Hematopoietic multipotent progenitor cell (in vitro differentiated cells): ENCODE measurements around the gene FXYD7. TPM values are rescaled to one million over a fixed set of nuclear protein-coding genes. Genes with fewer than 3 reads are reported as not detected.
"Not testable (repeated sequence)": the region's sequence is repeated elsewhere in the genome, so short reads cannot be mapped to it uniquely, and the experiment has no call there.

Source experiments
- DNase-seq, 3 donors: peaks; one replicate each; pipeline ENCODE4 v3.0.0-alpha.2; 2011 to 2015; ENCODE audit warnings: low read depth in 2 of 3, low spot score in 2 of 3
- total RNA-seq: library from RNA; depleted of rRNA; stranded (reverse); fragments of >200 nt; gene quantifications from one replicate; pipeline ENCODE4 v1.2.3, GENCODE V29; 2012

FXYD7 gene, protein sequence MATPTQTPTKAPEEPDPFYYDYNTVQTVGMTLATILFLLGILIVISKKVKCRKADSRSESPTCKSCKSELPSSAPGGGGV
- not detected for total RNA-seq

DNA sequence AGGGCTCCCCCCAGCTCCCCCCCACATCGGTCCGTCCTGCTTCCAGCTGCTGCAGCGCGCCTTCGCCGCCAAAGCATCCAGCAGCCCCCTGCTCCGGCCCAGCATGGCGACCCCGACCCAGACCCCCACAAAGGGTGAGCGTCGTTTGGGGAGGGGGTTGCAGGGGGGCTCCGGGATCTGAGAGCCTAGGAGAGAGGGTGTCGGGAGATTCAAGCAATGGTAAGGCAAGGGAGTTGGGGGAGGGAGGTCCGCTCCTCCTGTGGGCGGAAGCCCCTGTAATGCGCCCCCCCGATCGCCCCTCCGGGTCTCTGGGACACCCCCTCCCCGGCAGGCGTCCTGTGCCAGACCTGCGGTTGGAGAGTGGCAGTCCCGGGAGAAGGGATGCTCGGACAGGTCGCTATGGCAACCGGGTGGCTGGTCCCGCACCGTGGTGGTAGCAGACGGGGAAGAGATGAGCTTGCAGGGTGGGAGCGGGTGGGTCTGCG lies at the start of gene FXYD7:
Gene FXYD7 (plus strand): TSS at position 25 of the 485 bp plus-strand sequence. CDS start 79 bp downstream, at position 104.
- no peak for DNase-seq

DNA sequence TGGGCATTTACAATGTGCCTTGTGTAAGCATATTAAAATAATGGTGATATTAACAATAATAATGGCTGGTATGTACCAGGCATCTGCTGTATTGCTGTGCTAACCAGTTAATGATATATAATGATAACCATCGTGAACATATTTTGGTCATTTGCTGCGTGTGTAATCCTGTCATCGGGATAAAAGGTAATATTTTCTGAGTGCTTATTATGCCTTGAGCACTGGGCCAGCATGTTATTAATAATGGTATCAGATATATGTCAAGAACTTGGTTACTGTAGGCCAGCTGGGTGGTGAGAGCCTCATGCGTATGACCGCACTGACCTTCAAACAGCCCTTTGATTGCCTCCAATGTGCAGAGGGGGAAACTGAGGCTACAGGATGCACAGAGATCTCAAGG lies 49.6 kb upstream of the FXYD7 start:
- no peak for DNase-seq

DNA sequence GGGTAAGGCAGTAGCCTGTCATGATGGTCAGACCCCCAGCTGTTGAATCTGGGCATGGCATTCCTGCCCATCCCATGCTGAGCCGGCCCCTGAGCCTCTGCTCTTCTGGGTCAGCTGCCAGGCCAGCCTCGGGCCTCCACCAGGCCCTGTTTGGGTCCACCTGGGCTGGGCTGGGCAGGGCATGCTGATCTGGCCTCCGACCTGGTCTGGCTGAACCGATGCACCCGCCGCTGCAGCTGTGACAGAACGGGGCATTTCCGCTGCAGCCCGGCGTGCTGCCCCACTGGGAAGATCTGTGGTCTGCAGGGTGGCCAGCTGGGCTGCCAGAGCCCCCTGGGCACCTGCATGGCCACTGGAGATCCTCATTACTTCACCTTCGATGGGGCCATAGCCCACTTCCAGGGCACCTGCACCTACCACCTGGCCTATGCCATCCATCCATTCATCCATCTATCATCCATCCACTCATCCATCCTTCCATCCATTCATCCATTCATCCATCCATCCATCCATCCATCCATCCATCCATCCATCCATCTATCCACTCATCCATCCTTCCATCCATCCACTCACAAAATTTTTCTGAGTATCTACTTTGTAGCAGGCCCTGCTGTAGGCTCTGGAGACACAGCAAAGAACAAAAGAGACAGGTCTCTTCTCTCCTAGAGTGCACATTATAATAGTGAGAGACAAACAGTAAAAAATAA lies 49.0 kb upstream of the FXYD7 start:
- no peak for DNase-seq

DNA sequence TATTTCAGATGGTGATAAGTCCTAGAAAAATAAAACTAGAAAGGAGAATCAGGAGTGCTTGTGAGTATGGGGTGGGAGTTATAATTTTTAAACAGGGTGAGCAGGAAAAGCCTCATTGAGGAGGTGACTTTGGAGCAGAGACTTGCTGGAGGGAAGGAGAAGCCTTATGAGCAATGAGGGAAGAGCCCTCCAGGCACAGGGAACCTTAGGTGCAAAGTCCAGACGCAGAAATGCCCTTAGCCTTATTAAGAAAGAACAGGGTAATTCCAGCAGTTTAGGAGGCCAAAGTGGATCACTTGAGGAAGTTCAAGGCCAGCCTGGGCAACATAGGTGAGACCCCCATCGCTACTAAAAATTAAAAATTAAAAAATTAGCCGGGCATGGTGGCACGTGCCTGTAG lies 48.4 kb upstream of the FXYD7 start:
- no peak for DNase-seq

DNA sequence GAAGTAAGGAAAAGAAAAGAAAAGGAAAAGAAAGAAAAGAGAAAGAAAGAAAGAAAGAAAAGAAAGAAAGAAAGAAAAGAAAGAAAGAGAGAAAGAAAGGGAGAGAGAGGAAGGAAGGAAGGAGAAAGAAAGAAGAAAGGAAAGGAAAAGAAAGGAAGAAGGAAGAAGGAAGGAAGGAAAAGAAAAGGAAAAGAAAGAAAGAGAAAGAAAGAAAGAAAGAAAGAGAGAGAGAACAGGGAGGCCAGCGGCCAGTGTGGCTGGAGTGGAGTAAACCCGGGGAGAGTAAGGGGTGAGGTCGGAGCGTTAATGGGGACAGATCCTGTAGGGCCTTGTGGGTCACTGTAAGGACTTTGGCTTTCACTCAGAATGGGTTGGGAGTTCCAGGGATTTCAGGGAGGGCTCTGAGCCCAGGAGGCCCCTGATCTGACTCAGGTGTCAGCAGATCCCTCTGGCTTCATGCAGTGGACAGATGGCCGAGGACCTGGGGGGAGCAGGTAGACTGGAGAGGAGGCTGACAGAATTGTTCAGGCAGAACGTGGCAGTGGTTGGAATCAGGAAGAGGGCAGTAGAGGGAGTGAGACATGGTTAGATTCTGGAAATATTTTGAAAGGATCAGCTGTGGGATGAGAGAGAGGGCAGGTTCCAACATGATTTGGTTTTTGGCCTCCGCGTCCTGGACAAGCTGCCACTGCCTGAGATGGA lies 47.2 kb upstream of the FXYD7 start:
- DNase-seq = no peak

DNA sequence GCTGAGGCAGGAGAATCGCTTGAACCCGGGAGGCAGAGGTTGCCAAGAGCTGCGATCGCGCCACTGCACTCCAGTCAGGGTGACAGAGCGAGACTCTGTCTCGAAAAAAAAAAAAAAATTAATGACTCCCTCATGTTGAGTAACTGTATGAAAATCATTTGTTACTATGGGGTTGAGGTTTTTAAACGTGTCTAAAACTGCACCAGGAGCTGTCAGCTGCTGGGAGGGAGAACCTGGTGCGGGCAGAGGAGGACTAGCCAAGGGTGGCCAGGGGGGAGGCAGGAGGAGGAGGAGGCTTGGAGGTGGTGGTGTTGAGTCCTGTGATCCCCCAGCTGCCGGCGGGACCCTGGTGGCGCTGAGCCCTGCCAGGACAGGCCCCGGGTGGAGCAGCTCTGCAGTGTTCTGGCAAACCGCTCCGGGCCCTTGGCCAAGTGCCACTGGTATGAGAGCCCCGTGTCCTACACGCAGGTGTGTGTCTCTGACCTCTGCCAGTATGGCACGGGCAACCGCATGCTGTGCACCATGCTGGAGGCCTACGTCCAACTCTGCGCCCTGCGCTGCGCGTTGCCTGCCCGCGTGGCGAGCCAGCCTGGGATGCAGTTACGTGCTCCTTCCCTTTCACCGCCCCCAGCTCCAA lies 44.5 kb upstream of the FXYD7 start:
- no peak for DNase-seq

DNA sequence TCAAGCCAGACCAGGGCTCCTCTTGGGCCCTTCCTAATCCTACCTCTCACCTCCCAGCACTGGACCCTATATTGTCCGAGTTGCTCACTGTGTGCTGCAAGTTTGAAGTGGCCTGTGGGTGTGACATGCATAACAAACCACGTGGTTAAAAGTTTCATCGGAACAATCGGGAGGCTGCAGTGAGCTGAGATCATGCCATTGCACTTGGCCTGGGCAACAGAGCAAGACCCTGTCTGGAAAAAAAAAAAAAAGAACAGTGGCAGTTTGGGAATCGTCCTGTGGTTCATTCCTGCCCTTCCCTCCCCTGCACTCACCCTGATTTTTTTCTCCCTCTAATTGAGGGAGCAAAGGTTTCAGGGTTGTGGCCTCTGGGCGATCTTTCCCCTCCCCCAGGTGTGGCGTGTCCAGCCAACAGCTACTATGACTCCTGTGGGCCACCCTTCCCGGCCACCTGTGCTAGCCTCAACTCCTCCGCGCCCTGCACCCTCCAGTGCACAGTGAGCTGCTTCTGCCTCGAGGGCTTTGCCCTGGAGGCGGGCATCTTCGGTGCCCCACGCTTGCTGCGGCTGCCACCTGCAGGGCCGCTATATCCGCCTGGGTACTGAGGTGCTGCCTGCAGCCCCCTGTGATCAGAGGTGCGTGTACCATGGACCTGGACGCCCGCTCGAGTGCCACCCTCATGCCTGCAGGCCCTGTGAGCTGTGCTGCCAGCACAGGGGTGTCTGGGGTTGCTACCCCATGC lies 43.7 kb upstream of the FXYD7 start:
- DNase-seq = no peak

DNA sequence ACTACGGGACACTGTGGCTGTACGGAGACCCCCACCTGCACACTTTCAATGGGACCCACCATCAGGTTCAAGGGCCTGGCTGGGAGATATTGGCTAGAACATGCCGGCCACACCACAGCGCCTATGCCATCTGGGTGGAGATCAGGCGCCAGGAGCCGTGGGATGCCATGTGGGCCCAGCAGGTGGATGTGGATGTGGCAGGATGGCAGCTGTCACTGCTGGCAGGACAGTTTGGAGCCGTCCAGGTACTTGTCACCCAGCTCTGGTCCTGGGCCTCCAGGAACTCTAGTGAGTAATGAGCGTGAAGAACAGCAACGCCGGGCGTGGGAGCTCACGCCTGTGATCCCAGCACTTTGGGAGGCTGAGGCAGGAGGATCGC lies 43.2 kb upstream of the FXYD7 start:
- no peak for DNase-seq

DNA sequence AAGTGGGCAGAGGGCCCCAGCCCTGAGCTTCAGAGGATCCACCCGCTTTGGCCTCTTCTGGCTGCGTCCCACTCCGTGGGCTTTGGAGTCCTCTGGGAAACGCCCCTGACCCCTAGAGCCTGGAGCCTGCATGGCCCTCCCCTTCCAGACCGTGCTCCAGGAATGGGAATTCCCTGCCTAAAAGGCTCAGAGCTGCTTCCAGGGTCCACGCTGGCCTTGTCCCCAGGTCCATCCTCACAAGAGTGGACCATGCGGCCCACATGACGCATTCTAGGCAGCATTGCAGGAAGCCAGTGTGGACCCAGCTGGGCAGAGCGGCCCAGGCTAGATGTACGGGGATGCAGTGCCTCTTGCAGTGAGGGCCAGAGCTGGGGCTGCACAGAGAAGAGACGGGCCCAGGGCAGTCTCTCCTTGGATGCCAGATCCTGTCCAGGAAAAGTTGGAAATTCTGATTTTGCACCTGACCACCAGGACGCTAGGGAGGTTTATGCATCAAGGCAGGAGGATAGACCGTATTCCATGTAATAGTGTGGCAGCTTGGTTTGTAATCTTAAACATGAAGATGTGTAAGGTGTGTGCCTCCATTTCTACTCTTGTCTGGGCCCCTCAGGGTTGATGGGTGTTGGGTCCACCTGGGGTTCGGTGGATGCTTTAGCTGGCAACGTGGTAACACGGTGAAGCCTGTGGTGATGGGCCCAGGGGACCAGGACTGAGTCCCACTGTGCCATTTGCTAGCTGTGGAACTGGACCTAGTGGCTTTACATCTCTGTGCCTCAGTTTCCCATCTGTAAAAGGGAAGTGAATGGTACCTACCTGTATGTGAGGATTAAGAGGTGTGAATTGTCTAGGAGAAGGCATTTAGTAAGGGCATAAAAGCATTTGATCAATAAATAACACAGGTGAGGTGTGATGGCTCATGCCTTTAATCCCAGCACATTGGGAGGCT lies 42.2 kb upstream of the FXYD7 start:
- no peak for DNase-seq

DNA sequence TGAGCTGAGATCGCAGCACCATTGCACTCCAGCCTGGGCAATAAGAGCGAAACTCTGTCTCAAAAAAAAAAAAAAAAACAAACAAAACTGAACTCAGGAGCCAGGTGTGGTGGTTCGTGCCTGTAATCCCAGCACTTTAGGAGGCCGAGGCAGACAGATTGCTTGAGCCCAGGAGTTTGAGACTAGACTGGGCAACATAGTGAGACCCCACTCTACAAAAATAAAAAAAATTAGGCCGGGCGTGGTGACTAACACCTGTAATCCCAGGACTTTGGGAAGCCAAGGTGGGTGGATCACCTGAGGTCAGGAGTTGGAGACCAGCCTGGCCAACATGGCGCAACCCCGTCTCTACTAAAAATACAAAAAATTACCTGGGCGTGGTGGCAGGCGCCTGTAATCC lies 41.1 kb upstream of the FXYD7 start:
- DNase-seq = not testable (repeated sequence)

DNA sequence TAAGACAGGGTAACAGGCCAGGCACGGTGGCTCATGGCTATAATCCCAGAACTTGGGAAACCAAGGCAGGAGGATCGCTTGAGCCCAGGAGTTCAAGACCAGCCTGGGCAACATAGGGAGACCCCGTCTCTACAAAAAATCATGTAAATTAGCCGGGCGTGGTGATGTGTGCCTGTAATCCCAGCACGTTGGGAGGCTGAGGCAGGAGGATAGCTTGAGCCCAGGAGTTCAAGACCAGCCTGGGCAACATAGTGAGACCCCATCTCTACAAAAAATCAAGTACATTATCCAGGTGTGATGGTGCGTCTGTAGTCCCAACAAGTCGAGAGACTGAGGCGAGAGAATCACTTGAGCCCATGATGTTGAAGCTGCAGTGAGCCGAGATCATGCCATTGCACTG lies 39.4 kb upstream of the FXYD7 start:
- DNase-seq = not testable (repeated sequence)

DNA sequence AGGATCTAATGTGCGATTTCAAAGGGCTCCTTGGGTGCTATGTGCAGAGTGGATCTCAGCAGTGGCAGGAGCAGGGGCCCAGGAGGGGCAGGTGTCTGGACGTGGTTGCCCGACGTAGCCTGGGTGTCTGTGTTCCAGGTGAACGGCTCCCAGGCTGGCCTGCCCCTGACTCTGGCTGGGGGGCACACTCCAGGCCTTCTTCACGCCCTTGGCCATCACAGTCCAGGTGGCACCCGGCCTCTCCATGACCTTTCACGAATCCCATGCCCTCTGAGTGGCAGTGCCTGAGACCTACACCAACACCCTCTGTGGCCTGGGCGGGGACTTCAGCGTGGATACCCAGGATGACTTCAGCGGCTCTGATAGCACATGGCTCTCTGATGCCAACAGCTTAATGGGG lies 38.7 kb upstream of the FXYD7 start:
- no peak for DNase-seq

DNA sequence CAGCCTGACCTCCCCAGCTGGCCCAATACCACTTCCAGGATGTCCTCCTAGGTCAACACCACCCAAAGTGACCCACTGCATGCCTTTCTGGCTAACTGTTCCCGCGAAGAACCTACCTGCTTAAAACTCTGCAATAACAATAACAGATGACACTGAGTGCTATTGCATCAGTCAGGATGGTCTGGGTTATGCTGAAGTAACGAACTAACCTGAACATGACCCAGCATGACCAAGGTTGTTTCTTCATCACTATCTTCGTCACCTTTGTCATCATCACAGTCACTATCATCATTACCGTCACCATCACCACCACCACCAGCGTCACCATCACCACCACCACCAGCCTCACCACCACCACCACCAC lies 38.0 kb upstream of the FXYD7 start:
- no peak for DNase-seq

DNA sequence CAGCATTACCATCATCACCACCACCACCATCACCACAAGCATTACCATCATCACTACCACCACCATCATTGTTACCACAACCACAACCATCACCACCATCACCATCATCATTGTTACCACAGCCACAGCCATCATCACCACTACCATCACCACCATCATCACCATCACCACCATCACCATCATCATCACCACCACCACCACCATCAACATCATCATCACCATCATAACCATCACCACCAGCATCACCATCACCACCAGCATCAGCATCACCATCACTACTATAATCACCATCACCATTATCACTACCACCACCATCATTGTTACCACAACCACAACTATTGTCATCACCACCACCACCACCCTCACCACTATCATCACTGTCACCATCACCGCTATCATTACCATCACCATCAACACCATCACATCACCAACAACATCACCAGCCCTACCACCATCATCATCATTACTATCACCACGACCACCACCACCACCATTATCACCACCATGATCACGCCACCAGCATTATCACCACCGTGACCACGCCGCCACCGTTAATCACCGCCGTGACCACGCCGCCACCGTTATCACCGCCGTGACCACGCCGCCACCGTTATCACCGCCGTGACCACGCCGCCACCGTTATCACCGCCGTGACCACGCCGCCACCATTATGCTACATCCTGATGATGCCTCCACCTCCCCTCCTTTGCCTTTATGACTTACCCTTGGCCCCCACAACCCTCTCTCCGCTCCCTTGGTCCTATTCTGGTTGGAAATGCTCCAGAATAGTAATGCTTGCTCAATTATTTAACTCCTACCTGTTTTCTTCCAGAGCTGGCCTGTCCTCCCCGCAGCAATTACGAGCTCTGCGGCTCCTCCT lies 37.4 kb upstream of the FXYD7 start:
- DNase-seq = no peak

DNA sequence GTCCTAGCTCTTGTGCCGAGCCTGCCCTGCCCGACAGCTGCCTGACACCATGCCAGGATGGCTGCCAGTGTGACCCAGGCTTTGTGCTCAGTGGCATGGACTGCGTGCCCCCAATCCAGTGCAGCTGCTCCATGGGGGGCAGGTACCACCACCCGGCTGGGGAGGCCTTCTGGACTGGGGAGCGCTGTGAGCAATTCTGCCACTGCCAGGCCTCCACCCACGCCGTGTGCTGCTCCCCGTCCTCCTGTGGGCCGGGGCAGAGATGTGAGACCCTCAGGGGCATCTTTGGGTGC lies 36.8 kb upstream of the FXYD7 start:
- no peak for DNase-seq

DNA sequence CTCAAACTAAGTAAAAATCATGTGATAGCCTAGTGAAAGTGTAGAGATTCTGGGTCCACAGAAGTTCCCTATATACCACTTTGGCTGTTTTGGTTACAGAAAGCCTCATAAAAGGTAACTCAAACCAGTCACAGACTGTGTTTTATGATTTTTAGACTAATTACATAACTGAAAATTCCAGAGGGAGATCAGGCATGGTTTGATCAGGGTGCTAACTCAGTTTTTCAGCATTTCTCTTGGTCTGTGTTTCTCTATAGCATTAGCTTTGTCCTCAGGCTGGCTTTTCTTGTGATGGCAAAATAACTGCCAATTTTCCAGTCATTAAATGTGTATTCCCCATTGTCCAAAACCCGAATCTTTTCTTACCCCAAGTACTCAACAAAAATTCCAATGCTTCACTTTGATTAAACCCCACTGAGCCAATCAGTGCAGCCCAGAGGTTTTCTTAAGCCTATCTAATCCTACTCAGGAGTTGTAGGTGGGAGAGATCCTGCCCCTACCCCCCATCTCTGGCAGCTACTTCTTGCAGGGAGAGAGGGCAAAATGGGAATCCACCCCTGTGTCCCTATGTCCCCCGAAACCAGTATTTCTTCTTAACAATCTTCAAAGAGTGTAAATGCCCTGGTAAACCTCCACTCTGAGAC lies 36.0 kb upstream of the FXYD7 start:
- DNase-seq = no peak

DNA sequence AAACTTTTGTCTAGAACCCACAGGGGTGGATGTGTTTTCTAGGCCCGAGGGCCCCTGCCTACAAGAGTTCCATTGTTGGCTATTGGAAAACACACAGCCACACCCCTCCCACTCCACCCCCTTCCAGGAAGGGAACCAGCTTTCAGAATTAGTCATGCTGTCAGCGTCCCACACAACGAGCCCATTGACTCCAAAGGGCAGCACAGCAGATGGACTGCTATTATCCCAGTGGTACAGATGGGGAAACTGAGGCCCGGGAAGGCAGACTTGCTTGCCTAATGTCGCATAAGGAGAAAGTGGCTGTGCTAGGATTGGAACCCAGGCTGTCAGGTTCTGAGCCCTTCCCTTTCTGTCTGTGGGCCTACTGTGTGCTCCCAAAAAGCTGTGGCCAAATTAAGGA lies 35.5 kb upstream of the FXYD7 start:
- no peak for DNase-seq

DNA sequence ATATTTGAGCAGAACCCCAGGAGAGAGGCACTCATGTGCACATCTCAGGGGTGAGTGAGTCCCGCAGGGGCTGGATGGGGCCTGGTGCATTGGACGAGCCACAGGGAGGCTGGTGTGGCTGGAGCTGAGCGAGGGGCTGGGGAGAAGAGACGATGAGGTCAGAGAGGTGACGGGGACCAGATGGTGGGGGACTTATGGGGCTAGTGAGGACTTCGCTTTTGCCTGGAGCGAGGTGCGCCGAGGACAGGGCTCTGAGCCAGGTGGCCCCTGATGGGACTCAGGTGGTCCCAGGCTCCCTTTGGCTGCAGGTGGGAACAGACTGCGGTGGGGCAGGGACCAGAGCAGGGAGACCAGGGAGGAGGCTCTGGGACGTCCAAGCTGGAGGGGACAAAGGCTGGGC lies 34.3 kb upstream of the FXYD7 start:
- DNase-seq = no peak
